BJ (cell line): ENCODE results near the gene EFNA5. TPM values are rescaled to one million over a fixed set of nuclear protein-coding genes. Genes with fewer than 3 reads are reported as not detected.

ENCODE experiments used
- CTCF ChIA-PET: fragments of 350-600 bp; formaldehyde crosslinking; extraction: SDS; loops from one replicate; lab custom pipeline; 2021; ENCODE audit warnings: antibody characterized with exemption, inconsistent platforms; lab: Yijun Ruan, JAX
- POLR2A ChIA-PET: fragments of 300-600 bp; sonication (Branson Sonifier 250); formaldehyde crosslinking; extraction: SDS; loops from one replicate; lab custom pipeline; 2021; ENCODE audit warnings: antibody characterized with exemption; lab: Charles Lee
- DNase-seq: peaks from one replicate; pipeline ENCODE4 v3.0.0-alpha.2; 2011; ENCODE audit warnings: low read depth
- H3K27me3 ChIP-seq: 2 replicates; pipeline ENCODE4 v1.6.0; 2011; ENCODE audit warnings: low read length; ENCODE audit not compliant: control insufficient read depth, insufficient read depth
- H3K36me3 ChIP-seq: 2 replicates; pipeline ENCODE4 v1.5.1; 2011; ENCODE audit warnings: low read length; ENCODE audit not compliant: control insufficient read depth, insufficient read depth
- H3K4me3 ChIP-seq: 2 replicates; pipeline ENCODE4 v1.5.1; 2011; ENCODE audit warnings: low read depth, mild to moderate bottlenecking, control low read depth, low read length
- polyA plus RNA-seq: library from polyadenylated mRNA; depleted of rRNA; stranded (reverse); fragments of >200 nt; gene quantifications from 2 replicates; pipeline ENCODE4 v1.2.3, GENCODE V29; 2011
- TF ChIP-seq, protein P1 (sequence below): IDR thresholded peaks from 2 replicates; pipeline ENCODE4 v1.5.1; 2011; ENCODE audit warnings: low read depth, mild to moderate bottlenecking, control low read depth, inconsistent platforms, low read length, moderate library complexity; ENCODE audit not compliant: insufficient read depth

EFNA5 gene
- polyA plus RNA-seq, 1 experiment = 0.67 TPM

- no peak overlapping the region for H3K4me3 ChIP-seq
- H3K27me3 ChIP-seq = no peaks in the 10 kb centered on the region
- ChIA-PET CTCF (no interaction called here), POLR2A (no interaction called here)
- no peak for DNase-seq
- no peaks in the 10 kb centered on the region for H3K36me3 ChIP-seq
- TF ChIP-seq, protein P1, sequence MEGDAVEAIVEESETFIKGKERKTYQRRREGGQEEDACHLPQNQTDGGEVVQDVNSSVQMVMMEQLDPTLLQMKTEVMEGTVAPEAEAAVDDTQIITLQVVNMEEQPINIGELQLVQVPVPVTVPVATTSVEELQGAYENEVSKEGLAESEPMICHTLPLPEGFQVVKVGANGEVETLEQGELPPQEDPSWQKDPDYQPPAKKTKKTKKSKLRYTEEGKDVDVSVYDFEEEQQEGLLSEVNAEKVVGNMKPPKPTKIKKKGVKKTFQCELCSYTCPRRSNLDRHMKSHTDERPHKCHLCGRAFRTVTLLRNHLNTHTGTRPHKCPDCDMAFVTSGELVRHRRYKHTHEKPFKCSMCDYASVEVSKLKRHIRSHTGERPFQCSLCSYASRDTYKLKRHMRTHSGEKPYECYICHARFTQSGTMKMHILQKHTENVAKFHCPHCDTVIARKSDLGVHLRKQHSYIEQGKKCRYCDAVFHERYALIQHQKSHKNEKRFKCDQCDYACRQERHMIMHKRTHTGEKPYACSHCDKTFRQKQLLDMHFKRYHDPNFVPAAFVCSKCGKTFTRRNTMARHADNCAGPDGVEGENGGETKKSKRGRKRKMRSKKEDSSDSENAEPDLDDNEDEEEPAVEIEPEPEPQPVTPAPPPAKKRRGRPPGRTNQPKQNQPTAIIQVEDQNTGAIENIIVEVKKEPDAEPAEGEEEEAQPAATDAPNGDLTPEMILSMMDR = no peak
Observed at GRCh38 chr5:107331882-107332281, 338.9 kb downstream of the EFNA5 start.

DNA sequence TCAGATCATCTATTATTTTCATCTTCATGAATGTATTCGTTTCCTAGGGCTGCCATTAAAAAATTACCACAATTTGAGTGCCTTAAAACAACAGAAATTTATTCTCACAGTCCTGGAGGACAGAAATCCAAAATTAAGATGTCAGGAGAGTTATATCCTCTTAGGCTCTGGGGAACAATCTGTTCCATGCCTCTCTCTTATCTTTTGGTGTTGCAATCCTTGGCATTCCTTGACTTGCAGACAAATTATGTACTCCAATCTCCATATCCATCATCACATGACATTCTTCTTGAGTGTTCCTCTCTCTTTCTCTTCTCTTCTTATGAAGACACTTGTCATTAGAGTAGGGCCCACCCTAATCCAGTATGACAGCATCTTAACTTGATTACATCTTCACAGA, 339.4 kb downstream of the EFNA5 start:
- no peak for DNase-seq
- ChIA-PET CTCF (no interaction called here), POLR2A (no interaction called here)
- Histone ChIP-seq H3K4me3 (no peak overlapping the region), H3K36me3 (no peaks in the 10 kb centered on the region), H3K27me3 (no peaks in the 10 kb centered on the region)
- TF ChIP-seq, protein P1 = no peak

GRCh38 chr5:107330903-107331302, 339.8 kb downstream of the EFNA5 start:
- ChIA-PET POLR2A (no interaction called here), CTCF (no interaction called here)
- TF ChIP-seq, protein P1 = no peak
- H3K36me3 ChIP-seq = no peaks in the 10 kb centered on the region
- no peak overlapping the region for H3K4me3 ChIP-seq
- no peaks in the 10 kb centered on the region for H3K27me3 ChIP-seq
- DNase-seq = no peak

- Histone ChIP-seq H3K4me3 (no peak overlapping the region), H3K27me3 (no peaks in the 10 kb centered on the region; the same call in none of the 2 replicates), H3K36me3 (no peaks in the 10 kb centered on the region)
- TF ChIP-seq, protein P1 = no peak
- POLR2A ChIA-PET = no interaction called here
- no peak for DNase-seq
- CTCF ChIA-PET = no interaction called here
Observed at GRCh38 chr5:107329850-107330249, 340.9 kb downstream of the EFNA5 start.
